ENCODE data around the gene PBX3. TPM values are rescaled to one million over a fixed set of nuclear protein-coding genes. Genes with fewer than 3 reads are reported as not detected.

Gene PBX3
- total RNA-seq, 2 experiments from 2014 or later, result 25.3 to 30.8 TPM

GRCh38 chr9:125759764-125760129 lies 12.6 kb downstream of the PBX3 start:
- H3K27ac Mint-ChIP-seq, result no peak overlapping the region
- ATAC-seq (ENCODE audit: poor library complexity) (peak; percentile 24), DNase-seq (no peak)
- no peak overlapping the region for H3K27ac ChIP-seq (ENCODE audit: low read depth in 1 of 2, low read length in 2 of 2)
- H3K4me3 Mint-ChIP-seq, result peak overlapping the region; percentile 83
- intact Hi-C loops (cut with DNase I, micrococcal nuclease), result no loop called here
- H3K4me3 ChIP-seq (ENCODE audit: low read length), result peak overlapping the region; percentile 21
- TF ChIP-seq CTCF (IDR thresholded peaks at IDR 0.05), result no peak
- no peaks in the 10 kb centered on the region for H3K9me3 ChIP-seq (ENCODE audit: control insufficient read depth in 1 of 2, insufficient read depth in 1 of 2, low read length in 2 of 2)
- no peaks in the 10 kb centered on the region for H3K27me3 Mint-ChIP-seq
- no peaks in the 10 kb centered on the region for H3K27me3 ChIP-seq (ENCODE audit: control insufficient read depth in 1 of 2, insufficient read depth in 2 of 2, low read length in 2 of 2)
- no peaks in the 10 kb centered on the region for H3K4me1 ChIP-seq (ENCODE audit: insufficient read depth, low read length)
- H3K36me3 Mint-ChIP-seq (ENCODE audit: low read depth), result no peaks in the 10 kb centered on the region
- ChIA-PET CTCF (no interaction called here), POLR2A (interaction anchor here (0.5 to 1.6 kb wide), 3 partner anchors 11 to 71 kb away, joined by 3 to 5 read pairs (median 4); no protein-coding TSS in a partner anchor)
- no peaks in the 10 kb centered on the region for H3K36me3 ChIP-seq (ENCODE audit: insufficient read depth, low read length)
- peaks cover 45% of the 10 kb centered on the region for H3K4me1 Mint-ChIP-seq (ENCODE audit: low read depth)
- H3K9me3 Mint-ChIP-seq, result no peaks in the 10 kb centered on the region

GRCh38 chr9:125760537-125760936 lies 13.4 kb downstream of the PBX3 start:
- DNase-seq (no peak), ATAC-seq (ENCODE audit: poor library complexity) (no peak)
- H3K27ac ChIP-seq (ENCODE audit: low read depth in 1 of 2, low read length in 2 of 2), result no peak overlapping the region
- Mint-ChIP-seq H3K27me3 (no peaks in the 10 kb centered on the region), H3K9me3 (no peaks in the 10 kb centered on the region), H3K36me3 (ENCODE audit: low read depth) (no peaks in the 10 kb centered on the region), H3K4me3 (no peak overlapping the region), H3K27ac (no peak overlapping the region), H3K4me1 (ENCODE audit: low read depth) (peaks cover 45% of the 10 kb centered on the region)
- H3K9me3 ChIP-seq (ENCODE audit: control insufficient read depth in 1 of 2, insufficient read depth in 1 of 2, low read length in 2 of 2), result no peaks in the 10 kb centered on the region
- H3K27me3 ChIP-seq (ENCODE audit: control insufficient read depth in 1 of 2, insufficient read depth in 2 of 2, low read length in 2 of 2), result no peaks in the 10 kb centered on the region
- POLR2A ChIA-PET, result no interaction called here
- H3K4me1 ChIP-seq (ENCODE audit: insufficient read depth, low read length), result no peaks in the 10 kb centered on the region
- no peaks in the 10 kb centered on the region for H3K36me3 ChIP-seq (ENCODE audit: insufficient read depth, low read length)
- CTCF ChIA-PET, result no interaction called here
- no peak overlapping the region for H3K4me3 ChIP-seq (ENCODE audit: low read length)
- no peak for TF ChIP-seq CTCF (IDR thresholded peaks at IDR 0.05)
- intact Hi-C loops (cut with DNase I, micrococcal nuclease), result no loop called here

GRCh38 chr9:125761676-125762450 lies 14.7 kb downstream of the PBX3 start:
- no peak overlapping the region for H3K27ac Mint-ChIP-seq
- POLR2A ChIA-PET, result no interaction called here
- CTCF ChIA-PET, result no interaction called here

More at GRCh38 chr9:125761676-125762450, 14.7 kb downstream of the PBX3 start:
- no peak for ATAC-seq (ENCODE audit: poor library complexity)
- H3K4me3 Mint-ChIP-seq, result no peak overlapping the region
- Histone ChIP-seq H3K4me1 (ENCODE audit: insufficient read depth, low read length) (no peaks in the 10 kb centered on the region), H3K27me3 (ENCODE audit: control insufficient read depth in 1 of 2, insufficient read depth in 2 of 2, low read length in 2 of 2) (no peaks in the 10 kb centered on the region), H3K36me3 (ENCODE audit: insufficient read depth, low read length) (no peaks in the 10 kb centered on the region), H3K27ac (ENCODE audit: low read depth in 1 of 2, low read length in 2 of 2) (no peak overlapping the region), H3K9me3 (ENCODE audit: control insufficient read depth in 1 of 2, insufficient read depth in 1 of 2, low read length in 2 of 2) (no peaks in the 10 kb centered on the region), H3K4me3 (ENCODE audit: low read length) (no peak overlapping the region)
- no peaks in the 10 kb centered on the region for H3K36me3 Mint-ChIP-seq (ENCODE audit: low read depth)
- DNase-seq, result no peak
- no peaks in the 10 kb centered on the region for H3K27me3 Mint-ChIP-seq
- no peak for TF ChIP-seq CTCF (IDR thresholded peaks at IDR 0.05)
- H3K4me1 Mint-ChIP-seq (ENCODE audit: low read depth), result peaks cover 35% of the 10 kb centered on the region
- no peaks in the 10 kb centered on the region for H3K9me3 Mint-ChIP-seq
- intact Hi-C loops (cut with DNase I, micrococcal nuclease), result no loop called here

Data from CD4-positive, alpha-beta T cell (primary cell).